HG03095 (cell line): ENCODE results near the gene HERPUD2.
"Not testable (repeated sequence)": the region's sequence is repeated elsewhere in the genome, so short reads cannot be mapped to it uniquely, and the experiment has no call there.

Experiments used
- ATAC-seq: cut with Tn5 transposase; IDR thresholded peaks from one replicate; pipeline ENCODE4 v1.9.1; 2021; ENCODE audit warnings: moderate library complexity; ENCODE audit not compliant: unreplicated experiment

HERPUD2 gene

DNA sequence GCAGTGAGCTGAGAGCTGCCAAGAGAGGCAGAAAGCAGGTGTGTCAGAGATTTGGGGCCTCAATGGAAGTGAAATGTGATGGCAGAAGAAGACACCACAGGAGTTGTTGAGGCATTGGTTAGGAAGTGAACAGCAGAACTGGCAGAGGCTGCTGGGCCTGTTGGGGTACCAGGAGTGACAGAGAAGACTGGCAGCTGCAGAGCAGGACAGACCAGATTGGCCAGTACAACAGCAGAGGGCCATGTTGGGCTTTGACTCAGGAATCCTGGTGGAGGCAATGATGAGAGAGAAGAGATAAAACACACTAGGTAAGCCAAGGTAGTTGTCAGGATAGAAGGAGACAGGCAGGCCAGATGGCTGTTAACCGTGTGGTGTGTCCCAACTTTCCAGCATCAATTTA is 19.9 kb upstream of the HERPUD2 start:
- no peak for ATAC-seq

DNA sequence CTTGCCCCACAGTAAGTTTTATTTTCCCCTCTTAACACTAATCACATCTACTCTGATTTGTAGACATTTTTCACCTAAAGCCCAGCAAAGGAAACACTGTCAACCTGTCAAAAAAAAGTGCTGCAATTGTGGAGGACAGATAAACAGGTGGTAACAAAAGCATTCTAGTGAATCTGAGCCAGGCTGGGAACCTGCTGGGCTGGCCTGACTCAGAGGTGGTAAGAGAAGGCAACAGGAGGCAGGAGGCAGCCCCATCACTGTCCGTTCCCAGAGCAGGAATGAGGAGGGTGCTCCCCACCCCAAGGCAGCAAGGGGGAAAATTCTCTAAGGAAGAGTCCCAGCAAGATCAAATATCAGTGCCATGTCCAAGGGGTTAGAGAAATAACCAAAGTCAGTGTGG is 19.5 kb upstream of the HERPUD2 start:
- ATAC-seq, result no peak

DNA sequence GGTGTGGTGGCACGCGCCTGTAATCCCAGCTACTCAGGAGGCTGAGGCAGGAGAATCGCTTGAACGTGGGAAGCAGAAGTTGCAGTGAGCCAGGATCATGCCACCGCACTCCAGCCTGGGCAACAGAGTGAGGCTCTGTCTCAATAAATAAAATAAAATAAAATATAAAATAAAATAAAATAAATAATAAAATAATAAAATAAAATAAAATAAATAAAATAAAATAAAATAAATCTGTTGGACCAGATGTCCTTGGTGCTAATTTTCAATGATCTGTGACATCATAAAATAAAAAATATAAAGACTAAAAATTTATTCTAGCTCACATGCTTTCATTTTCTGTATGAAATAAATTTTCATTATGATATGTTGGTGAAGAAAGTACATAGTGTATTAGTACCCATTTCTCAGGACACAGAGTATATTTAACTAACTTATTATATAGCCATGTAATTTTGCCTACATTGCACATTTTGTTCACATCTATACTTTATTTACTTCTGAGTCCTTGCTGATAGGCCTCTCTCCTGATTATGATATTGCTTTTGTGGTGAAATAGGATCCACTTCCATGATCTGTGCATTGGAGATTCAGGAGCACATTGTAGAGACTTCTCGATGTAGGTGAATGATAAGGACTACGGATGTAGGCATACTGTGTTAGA is 17.8 kb upstream of the HERPUD2 start:
- ATAC-seq, result no peak

DNA sequence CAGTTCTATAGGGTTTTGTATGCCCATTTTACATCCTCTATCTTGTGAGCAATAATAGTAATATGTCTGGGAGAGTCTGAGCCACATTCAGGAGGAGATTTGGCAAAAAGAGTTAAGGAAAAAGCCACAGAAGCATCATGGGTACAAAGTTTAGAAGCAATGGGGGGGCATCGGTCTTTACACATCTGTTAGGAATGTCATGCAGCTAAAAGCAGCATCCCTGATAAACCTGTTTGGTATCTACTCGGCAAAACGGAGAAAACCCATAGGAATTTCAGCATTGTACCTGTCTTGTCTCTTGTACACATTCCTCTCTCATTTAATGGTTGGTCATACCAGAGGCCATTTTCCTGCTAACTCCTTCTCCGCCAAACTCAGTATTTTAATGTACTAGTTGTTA is 12.5 kb upstream of the HERPUD2 start:
- ATAC-seq, result no peak

DNA sequence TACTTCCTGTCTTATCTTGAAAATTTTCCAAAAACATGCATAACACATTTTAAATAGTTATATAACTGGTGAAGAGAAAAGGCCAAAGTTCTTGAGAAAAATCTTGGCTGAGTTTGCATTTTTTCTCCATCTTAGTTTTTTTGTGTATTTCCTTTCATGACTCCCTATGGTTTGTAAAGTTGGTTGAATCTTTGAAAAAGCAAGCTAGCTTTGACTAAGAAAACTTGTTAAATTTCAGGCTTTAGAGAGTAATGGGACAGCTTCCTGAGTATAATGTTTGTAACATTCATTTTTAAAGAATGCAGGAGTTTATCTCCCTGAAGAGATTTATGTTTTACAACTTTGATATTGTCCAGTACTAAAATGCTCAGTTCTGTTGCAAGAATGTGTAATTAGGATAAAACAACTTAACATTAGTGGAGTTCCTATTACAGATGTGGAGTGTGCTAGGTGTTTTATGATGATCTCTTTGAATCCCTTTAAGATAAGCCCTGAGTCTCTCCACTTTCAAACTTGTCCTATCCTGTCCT is 11.1 kb upstream of the HERPUD2 start:
- no peak for ATAC-seq

DNA sequence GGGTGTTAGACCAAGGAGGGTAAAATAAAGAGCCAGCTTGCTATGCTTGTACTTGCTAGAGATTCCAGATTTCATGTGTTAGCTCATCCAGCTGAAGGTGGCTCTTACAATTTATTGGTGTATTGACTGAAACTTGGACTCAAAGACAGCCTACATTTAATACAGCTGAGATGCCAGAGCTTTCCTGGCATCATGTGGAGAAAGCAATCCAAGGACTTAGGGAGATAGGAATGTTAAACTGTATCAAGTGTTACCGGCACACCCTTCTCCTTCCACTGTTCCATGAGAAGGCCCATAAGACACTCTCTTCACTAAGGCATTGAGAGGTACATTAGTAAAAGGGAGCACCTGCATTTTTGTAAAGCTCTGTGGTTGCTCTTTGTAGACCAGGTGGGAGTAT is 9.3 kb upstream of the HERPUD2 start:
- no peak for ATAC-seq

DNA sequence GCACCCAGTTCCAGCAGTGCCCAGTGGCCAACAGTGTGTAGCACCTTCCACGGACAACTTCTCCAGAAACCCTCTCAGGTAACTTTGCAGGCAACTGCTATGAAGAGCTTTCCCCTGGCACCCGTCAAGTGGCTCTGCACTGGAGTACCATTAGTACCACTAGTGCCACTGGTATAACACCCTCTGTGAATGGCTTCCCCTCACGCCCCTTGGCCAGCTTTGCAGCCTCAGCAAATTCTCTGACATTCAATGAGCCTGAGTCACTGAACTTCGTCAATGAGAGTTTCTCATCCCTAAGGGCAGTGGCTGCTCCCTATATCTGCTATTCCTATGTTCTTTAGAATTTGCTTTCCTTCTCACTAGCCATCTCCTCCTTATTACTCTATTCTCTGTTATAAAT is 7.6 kb upstream of the HERPUD2 start:
- ATAC-seq, result no peak

DNA sequence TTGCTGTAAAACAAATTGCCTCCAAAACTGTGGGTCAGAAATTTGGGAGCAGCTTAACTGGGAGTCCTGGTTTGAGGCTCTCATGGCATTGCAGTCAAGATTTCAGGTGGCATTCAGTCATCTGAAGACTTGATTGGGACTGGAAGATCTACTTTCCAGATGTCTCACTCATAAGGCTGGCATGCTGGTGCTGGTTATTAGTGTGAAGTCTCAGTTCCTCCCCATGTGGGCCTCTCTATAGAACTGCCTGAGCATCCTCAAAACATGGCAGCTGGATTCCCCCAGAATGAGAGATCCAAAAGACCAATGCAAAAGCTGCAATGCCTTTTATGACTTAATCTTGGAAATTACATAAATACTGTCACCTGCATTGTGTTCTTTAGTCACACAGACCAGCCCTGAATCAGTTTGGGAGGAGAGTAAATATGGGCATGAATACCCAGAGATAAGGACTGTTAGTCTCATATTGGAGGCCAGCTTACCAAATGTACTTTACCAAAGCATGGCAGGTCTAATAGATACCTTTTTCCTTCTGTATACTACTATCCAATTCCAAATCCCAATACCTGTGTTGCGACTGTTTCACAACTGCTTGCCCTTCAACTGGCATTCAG is 6.5 kb upstream of the HERPUD2 start:
- ATAC-seq, result no peak

DNA sequence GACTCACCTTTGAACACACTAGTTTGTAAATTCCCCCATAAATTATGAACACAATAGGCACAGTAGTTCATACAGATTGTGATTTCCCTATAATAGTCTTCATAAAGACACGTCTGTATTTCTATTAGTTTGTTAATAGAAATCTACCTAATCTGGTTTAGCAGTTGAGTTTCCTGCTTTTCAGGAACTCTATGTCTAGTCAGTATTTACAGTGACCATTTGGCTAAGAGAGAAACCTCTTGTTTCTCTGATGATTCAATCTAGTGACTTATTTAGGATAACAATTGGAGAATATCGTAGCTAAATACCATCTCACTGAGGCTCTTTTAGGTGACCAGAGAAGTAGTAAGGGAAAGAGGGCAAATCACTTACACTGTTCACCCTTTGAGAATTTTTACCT is 5.9 kb upstream of the HERPUD2 start:
- no peak for ATAC-seq

DNA sequence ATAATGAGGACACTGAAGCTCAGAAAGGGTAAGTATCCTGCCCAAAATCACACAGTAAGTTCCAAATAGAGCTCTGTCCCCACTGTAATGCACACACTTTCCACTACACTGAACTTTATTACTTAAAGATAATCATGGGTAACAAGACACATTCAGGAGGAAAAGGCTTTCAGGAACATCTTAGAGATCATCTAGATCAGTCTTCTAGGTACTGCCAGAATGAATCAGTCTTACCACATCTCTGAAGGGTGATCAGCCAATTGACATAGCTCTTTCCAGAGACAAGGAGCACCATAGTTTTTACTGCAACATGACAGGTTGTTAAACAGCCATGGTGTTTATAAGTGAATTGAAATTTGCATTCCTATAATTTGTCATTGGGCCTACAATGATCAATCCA is 5.4 kb upstream of the HERPUD2 start:
- no peak for ATAC-seq

DNA sequence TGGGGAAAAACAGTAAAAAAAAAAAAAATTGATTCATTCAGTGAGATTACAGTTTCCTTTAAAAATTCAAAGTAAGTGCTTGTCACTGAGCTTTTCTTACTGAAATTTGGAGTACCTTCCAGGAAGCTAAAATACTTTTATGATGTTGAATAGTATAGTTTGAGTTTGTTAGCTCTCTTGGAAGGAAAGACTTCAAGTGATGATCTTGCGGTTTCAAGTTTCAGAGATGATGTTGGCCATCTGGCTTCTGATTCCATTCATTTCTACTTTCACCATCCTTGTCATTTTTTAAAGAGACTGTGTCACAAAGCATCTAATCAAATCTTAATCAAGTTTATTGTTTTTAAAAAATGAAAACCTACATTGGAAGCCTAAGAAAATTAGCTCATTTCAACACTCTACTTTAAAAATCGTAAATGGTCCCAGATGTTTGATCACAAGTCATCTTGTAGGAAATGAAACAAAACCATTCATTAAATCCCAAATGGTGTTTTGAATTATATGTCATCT is 4.9 kb upstream of the HERPUD2 start:
- no peak for ATAC-seq

DNA sequence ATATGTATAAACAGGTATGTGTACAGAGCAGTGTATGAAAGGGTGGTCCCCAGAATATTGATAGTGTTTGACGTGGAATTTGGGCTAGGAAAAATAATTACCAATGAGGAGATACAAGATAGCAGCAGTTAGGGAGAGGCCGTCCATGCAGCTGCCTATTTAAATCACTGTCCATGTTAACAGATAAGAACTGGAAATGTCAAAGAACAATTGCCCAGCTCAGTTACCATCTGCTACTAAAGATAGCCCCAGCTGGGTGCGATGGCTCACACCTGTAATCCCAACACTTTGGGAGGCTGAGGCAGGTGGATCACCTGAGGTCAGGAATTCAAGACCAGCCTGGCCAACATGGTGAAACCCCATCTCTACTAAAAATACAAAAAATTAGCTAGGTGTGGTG is 3.4 kb upstream of the HERPUD2 start:
- not testable (repeated sequence) for ATAC-seq

DNA sequence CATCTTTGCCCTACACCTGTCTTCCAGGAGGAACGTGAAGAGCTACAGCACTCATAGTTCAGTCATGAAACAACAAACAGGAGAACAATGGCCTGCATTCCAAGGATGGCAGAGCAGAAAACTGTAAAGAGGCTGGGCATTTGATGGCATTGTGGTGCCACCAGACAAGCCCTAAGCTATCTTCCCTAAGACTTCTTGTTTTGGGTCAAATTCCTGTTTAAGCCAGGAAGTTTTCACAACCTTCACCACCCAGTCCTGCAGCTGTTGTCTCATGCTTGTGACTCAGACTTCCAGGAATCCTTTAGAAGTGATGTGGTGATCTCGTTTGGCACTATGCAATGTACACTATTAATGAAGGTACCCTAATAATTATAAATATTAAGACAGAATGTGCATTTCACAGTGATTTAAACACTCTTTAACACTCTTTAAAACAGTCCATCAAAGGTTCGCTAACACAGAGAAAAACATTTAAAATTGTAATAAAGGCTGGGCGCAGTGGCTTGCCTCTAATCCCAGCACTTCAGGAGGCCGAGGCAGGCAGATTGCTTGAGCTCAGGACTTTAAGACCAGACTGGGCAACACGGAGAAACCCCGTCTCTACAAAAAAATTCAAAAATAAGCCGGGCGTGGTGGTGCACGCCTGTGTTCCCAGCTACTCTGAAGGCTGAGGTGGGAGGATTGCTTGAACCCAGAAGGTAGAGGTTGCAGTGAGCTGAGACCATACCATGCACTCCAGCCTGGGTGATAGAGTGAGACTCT is 2.7 kb upstream of the HERPUD2 start:
- ATAC-seq, result no peak

DNA sequence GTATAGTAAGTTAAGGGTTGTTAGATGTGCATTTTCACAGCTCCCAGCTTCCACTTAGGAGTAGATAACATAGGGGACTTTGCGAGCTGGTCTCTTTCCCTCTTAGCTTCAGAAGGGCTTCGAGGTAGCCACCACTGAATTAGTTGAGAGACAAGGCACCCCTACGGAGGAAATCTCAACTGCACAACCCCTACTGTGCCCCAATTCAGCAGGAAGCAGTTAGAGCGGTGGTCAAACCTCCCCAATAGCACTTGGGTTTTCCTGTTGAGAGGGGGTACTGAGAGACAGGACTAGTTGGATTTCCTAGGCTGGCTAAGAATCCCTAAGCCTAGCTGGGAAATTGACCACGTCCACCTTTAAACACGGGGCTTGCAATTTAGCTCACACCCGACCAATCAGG is 1.1 kb upstream of the HERPUD2 start:
- ATAC-seq, result no peak

DNA sequence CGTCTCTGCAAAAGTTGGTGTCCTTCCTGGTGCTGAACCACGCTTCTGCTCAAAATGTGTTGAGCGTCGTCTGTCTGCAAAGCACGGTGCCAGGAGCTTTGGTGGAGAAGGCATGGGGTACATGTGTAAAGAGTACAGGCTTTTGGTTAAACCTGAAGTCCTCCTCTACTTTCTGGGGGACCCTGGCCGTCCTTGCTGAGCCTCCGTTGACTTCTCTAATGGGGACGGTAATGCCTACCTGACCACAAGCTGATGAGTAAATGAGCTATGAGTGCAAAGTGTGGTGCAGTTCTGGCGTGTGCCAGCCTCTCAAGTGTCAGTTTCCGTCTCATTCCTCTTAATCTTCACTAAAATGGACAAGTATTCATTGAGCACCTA is 527 bp upstream of the HERPUD2 start:
- no peak for ATAC-seq

DNA sequence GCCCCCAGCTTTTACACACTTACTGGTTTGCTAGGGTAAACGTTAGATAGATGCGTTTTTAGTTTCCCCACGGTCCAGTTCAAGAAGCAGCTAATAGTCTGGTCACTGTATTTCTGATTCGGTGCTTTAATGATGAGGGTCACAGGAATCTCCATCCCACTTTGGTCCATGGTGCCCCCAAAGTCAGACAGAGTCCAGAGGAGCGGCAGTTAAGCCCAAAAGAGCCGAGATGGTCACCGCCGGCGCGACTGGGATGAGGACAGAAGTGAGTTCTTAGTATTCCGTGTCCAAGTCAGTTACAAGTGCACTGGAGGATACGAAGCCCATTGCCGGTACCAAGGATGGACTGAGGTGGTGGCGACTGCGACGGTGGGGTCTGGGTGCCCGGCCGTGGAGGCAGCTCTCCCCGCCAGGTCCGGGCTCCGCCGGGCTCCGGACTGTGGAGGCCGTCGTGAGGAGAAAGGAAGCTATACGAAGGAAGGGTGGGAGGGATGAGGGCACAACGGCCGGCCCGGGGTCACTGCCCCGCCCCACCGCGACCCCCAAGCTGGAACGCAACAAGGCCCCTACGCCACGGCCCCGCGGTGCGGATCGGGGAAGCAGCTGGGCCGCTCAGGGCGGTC is 663 bp downstream of the HERPUD2 start:
- ATAC-seq, result peak; percentile 15

DNA sequence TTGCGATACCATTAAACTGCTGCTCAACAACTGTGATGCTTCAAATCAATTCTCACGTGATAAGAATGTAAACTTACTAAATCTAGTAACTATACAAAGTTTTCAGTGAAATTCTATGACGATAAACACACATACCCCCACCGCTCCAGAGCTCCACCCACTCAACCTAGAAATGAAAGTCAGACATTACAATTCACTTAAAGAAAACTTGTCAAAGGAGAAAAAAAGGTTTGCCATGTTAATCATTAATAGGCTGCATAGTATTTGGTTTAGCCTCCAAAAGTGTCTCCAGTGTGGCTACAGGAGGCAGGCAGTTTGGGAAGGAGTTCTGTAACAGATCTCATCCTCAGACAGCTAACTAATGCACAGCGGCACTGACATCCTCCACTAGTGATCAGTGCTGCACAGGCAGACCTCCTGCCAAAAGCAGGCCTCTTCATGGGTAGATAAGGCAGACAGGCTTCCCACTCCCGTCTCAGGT is 3.1 kb downstream of the HERPUD2 start:
- no peak for ATAC-seq

DNA sequence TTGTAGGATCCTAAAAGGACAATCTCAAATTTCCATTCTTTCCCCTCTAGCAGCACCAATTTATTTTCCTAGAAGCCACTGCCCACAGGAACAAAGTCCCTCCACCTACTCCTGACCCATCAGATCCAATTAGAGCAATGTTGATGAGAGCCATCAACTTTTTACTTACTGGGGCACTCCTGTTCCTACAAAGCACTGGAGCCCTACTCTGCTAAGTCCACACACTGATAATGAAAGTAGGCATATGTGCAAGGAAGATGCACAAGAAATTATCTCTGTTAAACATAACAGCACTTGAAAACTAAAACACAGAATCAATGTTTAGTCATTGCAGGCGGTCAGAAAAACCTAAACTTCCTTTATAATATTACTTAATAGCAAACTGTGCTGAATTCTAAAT is 3.6 kb downstream of the HERPUD2 start:
- ATAC-seq, result no peak

DNA sequence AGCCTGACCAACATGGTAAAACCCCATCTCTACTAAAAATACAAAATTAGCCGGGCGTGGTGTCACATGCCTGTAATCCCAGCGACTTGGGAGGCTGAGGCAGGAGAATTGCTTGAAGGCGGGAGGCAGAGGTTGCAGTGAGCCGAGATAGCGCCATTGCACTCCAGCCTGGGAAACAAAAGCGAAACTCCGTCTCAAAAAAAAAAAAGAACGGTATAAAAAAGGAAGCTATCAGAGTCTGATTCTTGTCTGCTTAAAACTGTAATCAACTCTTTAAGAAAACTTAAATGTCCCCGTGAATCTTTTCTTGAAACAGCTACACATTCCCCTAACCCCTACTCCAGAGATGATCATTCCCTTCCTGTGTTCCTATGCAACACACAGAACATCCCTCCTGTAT is 4.3 kb downstream of the HERPUD2 start:
- not testable (repeated sequence) for ATAC-seq

DNA sequence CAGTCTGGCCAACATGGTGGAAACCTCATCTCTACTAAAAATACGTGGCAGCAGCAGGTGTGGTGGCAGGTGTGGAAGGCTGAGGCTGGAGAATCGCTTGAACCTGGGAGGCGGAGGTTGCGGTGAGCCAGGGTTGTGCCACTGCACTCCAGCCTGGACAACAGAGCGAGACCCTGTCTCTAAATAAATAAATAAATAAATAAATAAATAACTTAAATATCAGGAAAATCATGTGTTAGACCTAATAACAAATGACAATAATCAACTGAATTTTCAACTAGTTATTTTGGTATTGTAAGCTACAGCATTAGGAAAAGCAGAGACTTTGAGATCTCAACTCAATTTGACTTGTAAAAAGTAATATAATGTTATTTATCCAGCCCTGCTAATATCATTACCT is 9.2 kb downstream of the HERPUD2 start:
- ATAC-seq, result no peak
